Upper lobe of left lung (tissue), 4 donors: ENCODE results near the gene RABGEF1.
"Not testable (repeated sequence)": the region's sequence is repeated elsewhere in the genome, so short reads cannot be mapped to it uniquely, and the experiment has no call there.

Experiments used
- CTCF ChIP-seq, 6 experiments: fragments of 450-650 bp in 4 of 6; fragments of 200-600 bp in 2 of 6; sonication (generic) in 2 of 6; IDR thresholded peaks; one replicate each; pipeline ENCODE4 v1.5.1; 2016 to 2019; ENCODE audit warnings: antibody characterized with exemption in 6 of 6
- POLR2A ChIP-seq, 4 donors: fragments of 450-650 bp; IDR thresholded peaks; one replicate each; pipeline ENCODE4 v1.5.1; 2016 to 2017; ENCODE audit warnings: antibody characterized with exemption in 4 of 4, mild to moderate bottlenecking in 2 of 4

GRCh38 chr7:66825538-66825937 lies 85.0 kb downstream of the RABGEF1 start:
- TF ChIP-seq CTCF, POLR2A (IDR thresholded peaks at IDR 0.05): not testable (repeated sequence)
